ENCODE measurements around the gene RMI2.

- TF ChIP-seq CTCF (IDR thresholded peaks at IDR 0.05) (no peak), POLR2A (IDR thresholded peaks at IDR 0.05) (no peak), EP300 (IDR thresholded peaks at IDR 0.05) (no peak)
Measured at GRCh38 chr16:11334831-11335404, 10.3 kb upstream of the RMI2 start.
